ENCODE data around the gene CTBP2.

Gene CTBP2

DNA sequence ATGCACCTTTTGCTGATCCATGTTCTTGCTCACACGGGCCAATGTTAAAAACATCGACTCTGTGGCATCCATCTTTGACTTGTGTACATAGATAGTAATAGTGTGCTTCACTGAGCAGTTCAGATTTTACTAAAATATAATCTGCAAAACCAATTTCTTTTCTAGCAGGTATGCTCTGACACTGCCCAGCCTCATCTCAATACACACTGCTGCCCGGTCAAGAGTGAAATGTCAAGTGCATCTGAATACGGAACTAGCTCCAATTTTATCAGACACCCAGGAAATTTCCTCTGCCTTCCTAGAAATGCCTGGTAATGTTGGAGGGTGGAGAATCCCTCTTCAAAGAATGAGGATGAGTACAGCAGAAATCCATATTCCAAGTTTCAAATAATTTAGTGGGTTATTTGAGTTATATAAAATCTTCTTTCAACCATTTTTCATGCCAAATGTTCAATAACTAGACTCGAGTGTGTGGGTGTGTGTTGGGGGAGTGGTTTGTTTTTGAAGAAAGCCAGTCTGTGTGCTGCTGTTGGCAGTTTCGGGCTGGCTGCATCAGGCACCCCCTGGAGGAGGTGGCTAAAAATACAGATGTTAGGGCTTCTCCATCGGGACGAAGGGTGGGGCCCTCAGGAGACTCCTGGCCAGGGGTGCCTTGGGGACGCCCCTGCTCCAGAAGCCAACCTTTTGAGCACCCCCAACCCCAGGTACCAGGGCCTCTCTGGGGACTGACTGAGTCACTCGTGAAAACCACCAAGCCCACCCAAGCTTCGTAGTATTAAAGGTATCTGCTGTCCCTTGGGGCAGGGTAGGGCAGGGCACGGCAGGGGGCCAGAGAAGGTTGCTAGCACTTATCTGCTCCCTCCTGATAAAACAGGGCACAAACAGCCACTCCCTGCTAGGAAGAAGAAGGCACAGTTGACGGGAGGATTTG, 15.4 kb downstream of the CTBP2 start:
- DNase-seq (ENCODE audit: low read depth), result no peak
- TF ChIP-seq CTCF (IDR thresholded peaks at IDR 0.05; ENCODE audit: low read depth, low read length, missing control alignments), result peak; percentile 37
- no peak overlapping the region for H3K4me3 ChIP-seq (ENCODE audit: low read depth, low read length)

DNA sequence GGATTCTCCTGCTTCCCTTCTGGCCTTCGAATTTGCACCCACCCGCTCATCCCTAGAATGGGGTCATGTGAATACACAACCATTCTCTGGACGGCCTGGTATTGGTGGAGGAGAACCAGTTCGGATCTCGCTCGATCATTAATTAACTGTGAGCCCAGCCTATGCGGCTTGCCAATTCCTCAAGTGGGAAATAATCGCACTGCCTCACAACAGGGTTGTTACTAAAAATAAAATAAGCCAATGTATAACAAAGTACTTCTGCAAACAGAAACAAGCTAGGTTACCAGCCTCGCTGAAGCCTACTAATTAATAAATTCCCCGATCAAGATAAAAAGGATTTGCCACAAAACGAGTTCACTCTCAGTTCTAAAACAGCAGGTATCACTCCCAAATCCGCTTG, 16.2 kb downstream of the CTBP2 start:
- H3K4me3 ChIP-seq (ENCODE audit: low read depth, low read length), result no peak overlapping the region
- no peak for TF ChIP-seq CTCF (IDR thresholded peaks at IDR 0.05; ENCODE audit: low read depth, low read length, missing control alignments)
- no peak for DNase-seq (ENCODE audit: low read depth)

DNA sequence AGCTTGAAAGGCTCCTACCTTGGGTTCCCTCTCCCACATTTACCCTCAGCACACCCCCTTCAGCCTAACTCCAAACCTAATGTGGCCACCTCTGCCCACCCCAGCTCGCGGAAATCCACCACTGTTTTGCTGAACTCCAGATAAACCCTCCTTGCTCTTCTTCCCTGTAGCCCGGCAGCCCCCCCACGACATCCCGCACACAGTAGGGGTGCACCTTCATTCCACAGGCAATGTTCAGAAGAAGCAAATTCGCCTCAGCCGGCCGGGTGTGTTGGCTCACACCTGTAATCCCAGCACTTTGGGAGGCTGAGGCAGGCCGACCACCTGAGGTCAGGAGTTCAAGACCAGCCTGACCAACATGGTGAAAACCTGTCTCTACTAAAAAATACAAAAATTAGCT, 17.4 kb downstream of the CTBP2 start:
- no peak for DNase-seq (ENCODE audit: low read depth)
- no peak overlapping the region for H3K4me3 ChIP-seq (ENCODE audit: low read depth, low read length)
- no peak for TF ChIP-seq CTCF (IDR thresholded peaks at IDR 0.05; ENCODE audit: low read depth, low read length, missing control alignments)

- no peak overlapping the region for H3K4me3 ChIP-seq (ENCODE audit: low read depth, low read length)
- no peak for DNase-seq (ENCODE audit: low read depth)
- no peak for TF ChIP-seq CTCF (IDR thresholded peaks at IDR 0.05; ENCODE audit: low read depth, low read length, missing control alignments)
Observed at GRCh38 chr10:125141860-125142484, 18.4 kb downstream of the CTBP2 start.

- no peak for TF ChIP-seq CTCF (IDR thresholded peaks at IDR 0.05; ENCODE audit: low read depth, low read length, missing control alignments)
- H3K4me3 ChIP-seq (ENCODE audit: low read depth, low read length), result no peak overlapping the region
- no peak for DNase-seq (ENCODE audit: low read depth)
Observed at GRCh38 chr10:125141150-125141859, 19.1 kb downstream of the CTBP2 start.

- no peak for DNase-seq (ENCODE audit: low read depth)
- no peak overlapping the region for H3K4me3 ChIP-seq (ENCODE audit: low read depth, low read length)
- TF ChIP-seq CTCF (IDR thresholded peaks at IDR 0.05; ENCODE audit: low read depth, low read length, missing control alignments), result no peak
Observed at GRCh38 chr10:125140151-125140550, 20.2 kb downstream of the CTBP2 start.

Measured in GM12864 (cell line).